ENCODE data around the gene MYO5A. TPM values are rescaled to one million over a fixed set of nuclear protein-coding genes. Genes with fewer than 3 reads are reported as not detected.

The MYO5A gene
- total RNA-seq, 4 donors from 2014 or later: 22.0 to 37.4 (median 33.2) TPM

DNA sequence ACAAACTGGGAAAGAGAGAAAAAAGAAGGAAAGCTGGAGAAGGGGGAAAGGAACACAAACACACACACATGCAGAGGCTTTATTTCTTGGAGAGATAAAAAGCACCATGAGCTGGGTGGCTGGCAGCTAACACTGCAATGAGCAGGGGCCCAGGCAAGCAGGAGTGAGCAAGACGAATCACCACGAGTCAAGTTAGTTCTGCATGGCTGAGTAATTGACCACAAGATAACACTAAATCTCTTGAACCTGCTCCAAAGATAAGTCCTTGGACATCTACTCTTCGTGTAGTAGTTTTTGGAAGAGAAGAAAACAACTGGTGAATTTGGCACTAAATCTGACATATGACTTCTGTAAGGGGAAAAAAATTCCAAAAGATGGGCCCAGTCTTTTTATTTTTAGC lies 100.9 kb downstream of the MYO5A start:
- Histone ChIP-seq H3K36me3 (peaks cover 0 to 14% (median 0%) of the 10 kb centered on the region in 4 donors), H3K27me3 (no peaks in the 10 kb centered on the region), H3K9me3 (no peaks in the 10 kb centered on the region), H3K4me3 (no peak overlapping the region), H3K27ac (replicated peaks in 1 of 4) (no peak overlapping the region), H3K4me1 (peaks cover 0 to 7% (median 0%) of the 10 kb centered on the region in 4 donors)
- no peak for DNase-seq (ENCODE audit: extremely low spot score)
- WGBS: 44% methylated on average over 3 of the region's 3 CpGs
- intact Hi-C loops (cut with DNase I): no loop called here
- TF ChIP-seq POLR2A (IDR thresholded peaks at IDR 0.05; ENCODE audit: low read depth) (no peak), EP300 (IDR thresholded peaks at IDR 0.05) (no peak), POLR2AphosphoS5 (IDR thresholded peaks at IDR 0.05) (no peak)
- TF ChIP-seq, protein P1, sequence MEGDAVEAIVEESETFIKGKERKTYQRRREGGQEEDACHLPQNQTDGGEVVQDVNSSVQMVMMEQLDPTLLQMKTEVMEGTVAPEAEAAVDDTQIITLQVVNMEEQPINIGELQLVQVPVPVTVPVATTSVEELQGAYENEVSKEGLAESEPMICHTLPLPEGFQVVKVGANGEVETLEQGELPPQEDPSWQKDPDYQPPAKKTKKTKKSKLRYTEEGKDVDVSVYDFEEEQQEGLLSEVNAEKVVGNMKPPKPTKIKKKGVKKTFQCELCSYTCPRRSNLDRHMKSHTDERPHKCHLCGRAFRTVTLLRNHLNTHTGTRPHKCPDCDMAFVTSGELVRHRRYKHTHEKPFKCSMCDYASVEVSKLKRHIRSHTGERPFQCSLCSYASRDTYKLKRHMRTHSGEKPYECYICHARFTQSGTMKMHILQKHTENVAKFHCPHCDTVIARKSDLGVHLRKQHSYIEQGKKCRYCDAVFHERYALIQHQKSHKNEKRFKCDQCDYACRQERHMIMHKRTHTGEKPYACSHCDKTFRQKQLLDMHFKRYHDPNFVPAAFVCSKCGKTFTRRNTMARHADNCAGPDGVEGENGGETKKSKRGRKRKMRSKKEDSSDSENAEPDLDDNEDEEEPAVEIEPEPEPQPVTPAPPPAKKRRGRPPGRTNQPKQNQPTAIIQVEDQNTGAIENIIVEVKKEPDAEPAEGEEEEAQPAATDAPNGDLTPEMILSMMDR (IDR thresholded peaks at IDR 0.05): no peak

GRCh38 chr15:52424856-52425431 lies 103.7 kb downstream of the MYO5A start:
- H3K36me3 ChIP-seq: peaks cover 0 to 14% (median 0%) of the 10 kb centered on the region in 4 donors
- no peaks in the 10 kb centered on the region for H3K9me3 ChIP-seq
- 98% methylated on average over 2 of the region's 2 CpGs for WGBS
- H3K27me3 ChIP-seq: no peaks in the 10 kb centered on the region
- intact Hi-C loops (cut with DNase I): no loop called here
- TF ChIP-seq, protein P1 (IDR thresholded peaks at IDR 0.05): no peak
- no peak for TF ChIP-seq POLR2AphosphoS5 (IDR thresholded peaks at IDR 0.05)
- TF ChIP-seq EP300 (IDR thresholded peaks at IDR 0.05): no peak
- no peak for TF ChIP-seq POLR2A (IDR thresholded peaks at IDR 0.05; ENCODE audit: low read depth)
- peaks cover 0 to 7% (median 0%) of the 10 kb centered on the region in 4 donors for H3K4me1 ChIP-seq
- DNase-seq (ENCODE audit: extremely low spot score): no peak
- no peak overlapping the region for H3K27ac ChIP-seq (replicated peaks in 1 of 4)
- H3K4me3 ChIP-seq: no peak overlapping the region

- intact Hi-C loops (cut with DNase I): no loop called here
- Histone ChIP-seq H3K36me3 (peaks cover 0 to 12% (median 0%) of the 10 kb centered on the region in 4 donors), H3K27me3 (no peaks in the 10 kb centered on the region), H3K27ac (replicated peaks in 1 of 4) (no peak overlapping the region), H3K4me3 (no peak overlapping the region), H3K9me3 (no peaks in the 10 kb centered on the region), H3K4me1 (peaks cover 0 to 7% (median 0%) of the 10 kb centered on the region in 4 donors)
- TF ChIP-seq, protein P1 (IDR thresholded peaks at IDR 0.05): no peak
- TF ChIP-seq POLR2A (IDR thresholded peaks at IDR 0.05; ENCODE audit: low read depth): no peak
- no peak for TF ChIP-seq EP300 (IDR thresholded peaks at IDR 0.05)
- no peak for TF ChIP-seq POLR2AphosphoS5 (IDR thresholded peaks at IDR 0.05)
- WGBS: 79% methylated on average over 1 of the region's 1 CpG
- no peak for DNase-seq (ENCODE audit: extremely low spot score)
Measured at GRCh38 chr15:52423852-52424251, 104.8 kb downstream of the MYO5A start.

GRCh38 chr15:52422001-52422400 lies 106.7 kb downstream of the MYO5A start:
- Histone ChIP-seq H3K36me3 (peaks cover 0 to 10% (median 0%) of the 10 kb centered on the region in 4 donors), H3K27ac (replicated peaks in 1 of 4) (no peak overlapping the region), H3K4me1 (no peaks in the 10 kb centered on the region), H3K9me3 (no peaks in the 10 kb centered on the region), H3K27me3 (no peaks in the 10 kb centered on the region), H3K4me3 (no peak overlapping the region)
- TF ChIP-seq, protein P1 (IDR thresholded peaks at IDR 0.05): no peak
- TF ChIP-seq EP300 (IDR thresholded peaks at IDR 0.05): no peak
- TF ChIP-seq POLR2A (IDR thresholded peaks at IDR 0.05; ENCODE audit: low read depth): no peak
- TF ChIP-seq POLR2AphosphoS5 (IDR thresholded peaks at IDR 0.05): no peak
- no peak for DNase-seq (ENCODE audit: extremely low spot score)
- intact Hi-C loops (cut with DNase I): no loop called here

- Histone ChIP-seq H3K27ac (replicated peaks in 1 of 4) (no peak overlapping the region), H3K27me3 (no peaks in the 10 kb centered on the region), H3K9me3 (no peaks in the 10 kb centered on the region), H3K4me1 (peaks cover 0 to 2% (median 0%) of the 10 kb centered on the region in 4 donors), H3K4me3 (no peak overlapping the region), H3K36me3 (peaks cover 0 to 12% (median 0%) of the 10 kb centered on the region in 4 donors)
- WGBS: 96% methylated on average over 3 of the region's 3 CpGs
- intact Hi-C loops (cut with DNase I): no loop called here
- DNase-seq (ENCODE audit: extremely low spot score): no peak
- no peak for TF ChIP-seq POLR2AphosphoS5 (IDR thresholded peaks at IDR 0.05)
- TF ChIP-seq, protein P1 (IDR thresholded peaks at IDR 0.05): no peak
Measured at GRCh38 chr15:52421029-52421428, 107.7 kb downstream of the MYO5A start.
